C4-2B (cell line): ENCODE results near the gene P2RY2.

ENCODE experiments used
- ZFX ChIP-seq: fragments of 450-650 bp; IDR thresholded peaks from 2 replicates; pipeline ENCODE4 v1.6.1; 2017
- TF ChIP-seq, protein P1 (sequence below): fragments of 450-650 bp; conservative IDR thresholded peaks from 2 replicates; pipeline ENCODE4 v1.5.1; 2017; ENCODE audit warnings: mild to moderate bottlenecking

DNA sequence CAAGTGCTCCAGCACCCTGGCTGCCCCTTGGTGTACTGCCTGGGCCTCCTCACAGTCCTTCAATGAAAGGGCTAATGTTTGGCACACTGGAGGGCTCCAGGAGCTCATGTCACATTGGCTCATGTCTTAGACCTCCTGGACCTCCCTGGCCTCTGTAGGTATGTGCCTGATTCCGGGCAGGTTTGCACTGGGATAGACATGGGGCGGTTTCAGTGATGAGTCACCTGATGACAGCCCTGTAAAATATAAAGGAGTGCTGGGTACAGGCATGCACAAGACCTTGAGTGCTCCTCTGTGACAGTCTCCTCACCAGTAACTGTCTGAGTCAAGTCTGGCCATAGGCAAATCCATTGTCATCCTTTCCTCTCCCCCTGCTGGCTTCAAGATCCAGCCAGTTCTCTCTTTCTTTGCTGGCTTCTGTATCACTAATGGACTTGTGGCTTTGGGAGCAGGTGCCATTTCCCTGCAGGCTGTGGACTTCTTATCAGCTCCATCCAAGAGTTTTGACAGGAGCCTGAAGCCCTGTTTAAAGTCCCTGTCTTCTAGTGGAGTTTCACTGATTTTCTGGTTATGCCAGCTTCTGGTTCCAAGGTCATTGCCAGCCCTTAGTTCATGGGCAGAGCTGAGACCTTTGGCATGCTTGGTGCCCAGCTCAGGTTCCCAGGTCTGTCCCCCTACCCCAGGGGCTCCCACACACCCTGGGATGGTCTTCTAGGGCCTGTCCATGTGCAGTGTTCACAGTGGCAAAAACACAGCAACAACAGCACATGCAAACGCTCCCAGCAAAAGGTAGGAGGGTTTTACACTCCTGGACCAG is 22.7 kb upstream of the P2RY2 start:
- TF ChIP-seq, protein P1, sequence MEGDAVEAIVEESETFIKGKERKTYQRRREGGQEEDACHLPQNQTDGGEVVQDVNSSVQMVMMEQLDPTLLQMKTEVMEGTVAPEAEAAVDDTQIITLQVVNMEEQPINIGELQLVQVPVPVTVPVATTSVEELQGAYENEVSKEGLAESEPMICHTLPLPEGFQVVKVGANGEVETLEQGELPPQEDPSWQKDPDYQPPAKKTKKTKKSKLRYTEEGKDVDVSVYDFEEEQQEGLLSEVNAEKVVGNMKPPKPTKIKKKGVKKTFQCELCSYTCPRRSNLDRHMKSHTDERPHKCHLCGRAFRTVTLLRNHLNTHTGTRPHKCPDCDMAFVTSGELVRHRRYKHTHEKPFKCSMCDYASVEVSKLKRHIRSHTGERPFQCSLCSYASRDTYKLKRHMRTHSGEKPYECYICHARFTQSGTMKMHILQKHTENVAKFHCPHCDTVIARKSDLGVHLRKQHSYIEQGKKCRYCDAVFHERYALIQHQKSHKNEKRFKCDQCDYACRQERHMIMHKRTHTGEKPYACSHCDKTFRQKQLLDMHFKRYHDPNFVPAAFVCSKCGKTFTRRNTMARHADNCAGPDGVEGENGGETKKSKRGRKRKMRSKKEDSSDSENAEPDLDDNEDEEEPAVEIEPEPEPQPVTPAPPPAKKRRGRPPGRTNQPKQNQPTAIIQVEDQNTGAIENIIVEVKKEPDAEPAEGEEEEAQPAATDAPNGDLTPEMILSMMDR, result no peak
- TF ChIP-seq ZFX, result no peak
